HepG2 (cell line): Measurements from ENCODE around the gene MYO18A. TPM values are rescaled to one million over a fixed set of nuclear protein-coding genes. Genes with fewer than 3 reads are reported as not detected.
A peak's percentile ranks its signal among the peaks of the same experiment; 100 is the strongest.

Experiments
- CREM ChIP-seq, 2 experiments: sonication (generic) in 1 of 2; formaldehyde crosslinking in 1 of 2; IDR thresholded peaks; 2 replicates each; pipeline versions ENCODE4 v1.4.0 to v1.6.1; 2016 to 2020; ENCODE audit warnings: antibody characterized with exemption in 1 of 2, mild to moderate bottlenecking in 1 of 2, missing genetic modification reagents in 1 of 2
- GATAD2A ChIP-seq: IDR thresholded peaks from 2 replicates; pipeline ENCODE4 v1.6.1; 2016
- HMG20A ChIP-seq: IDR thresholded peaks from 2 replicates; pipeline ENCODE4 v1.6.1; 2016; ENCODE audit warnings: borderline replicate concordance
- HOXA9 ChIP-seq: sonication (generic); formaldehyde crosslinking; IDR thresholded peaks from 2 replicates; pipeline ENCODE4 v1.8.1; 2022; ENCODE audit warnings: missing genetic modification reagents, mild to moderate bottlenecking, moderate library complexity, borderline replicate concordance
- NFE2L2 ChIP-seq: fragments of 150-350 bp; IDR thresholded peaks from 2 replicates; pipeline ENCODE4 v1.6.1; 2014; ENCODE audit warnings: low read length
- NPAS2 ChIP-seq: sonication (generic); formaldehyde crosslinking; IDR thresholded peaks from 2 replicates; pipeline ENCODE4 v1.8.0; 2022; ENCODE audit warnings: mild to moderate bottlenecking, missing genetic modification reagents, borderline replicate concordance
- NR2F1 ChIP-seq, 2 experiments: fragments of 450-650 bp in 1 of 2; formaldehyde crosslinking in 1 of 2; IDR thresholded peaks; 2 replicates each; pipeline versions ENCODE4 v1.5.0 to v1.6.1; 2016 to 2020; ENCODE audit warnings: mild to moderate bottlenecking in 1 of 2, missing compliant biosample characterization in 1 of 2, missing genetic modification reagents in 1 of 2, moderate library complexity in 1 of 2
- NR2F6 ChIP-seq, 2 experiments: IDR thresholded peaks; 2 replicates each; pipeline ENCODE4 v1.6.1; 2016; ENCODE audit warnings: antibody characterized with exemption in 1 of 2, mild to moderate bottlenecking in 1 of 2
- RARA ChIP-seq: IDR thresholded peaks from 2 replicates; pipeline ENCODE4 v1.6.1; 2016; ENCODE audit warnings: missing genetic modification reagents, missing compliant biosample characterization
- RNF2 ChIP-seq: fragments of 450-650 bp; conservative IDR thresholded peaks from 2 replicates; pipeline ENCODE4 v1.6.1; 2016; ENCODE audit warnings: low read depth
- SNRNP70 ChIP-seq: fragments of 200-400 bp; formaldehyde crosslinking; IDR thresholded peaks from 2 replicates; pipeline ENCODE4 v1.6.1; 2017; ENCODE audit warnings: mild to moderate bottlenecking, low read depth, low read length, moderate library complexity
- ZNF235 ChIP-seq: sonication (generic); formaldehyde crosslinking; IDR thresholded peaks from 2 replicates; pipeline ENCODE4 v1.8.1; 2023; ENCODE audit warnings: mild to moderate bottlenecking, missing genetic modification reagents, borderline replicate concordance
- ZNF382 ChIP-seq: sonication (generic); formaldehyde crosslinking; IDR thresholded peaks from 2 replicates; pipeline ENCODE4 v1.5.0; 2020; ENCODE audit warnings: missing genetic modification reagents, mild to moderate bottlenecking, borderline replicate concordance
- ZNF780A ChIP-seq: sonication (generic); formaldehyde crosslinking; IDR thresholded peaks from 2 replicates; pipeline ENCODE4 v1.8.0; 2022; ENCODE audit warnings: mild to moderate bottlenecking, missing genetic modification reagents, moderate library complexity
- ZSCAN22 ChIP-seq: sonication (generic); formaldehyde crosslinking; IDR thresholded peaks from 2 replicates; pipeline ENCODE4 v1.4.0; 2020; ENCODE audit warnings: mild to moderate bottlenecking, missing genetic modification reagents
- ZZZ3 ChIP-seq: sonication (generic); formaldehyde crosslinking; IDR thresholded peaks from 2 replicates; pipeline ENCODE4 v1.4.0; 2020; ENCODE audit warnings: missing genetic modification reagents, mild to moderate bottlenecking, borderline replicate concordance
- polyA plus RNA-seq, 8 experiments: library from polyadenylated mRNA; depleted of rRNA in 3 of 8; stranded (reverse) in 7 of 8; unstranded in 1 of 8; fragments of >200 nt; fragmentation: Illumina TruSeq in 4 of 8; extraction: Trizol in 4 of 8; gene quantifications; 2 replicates each; pipeline versions ENCODE4 v1.2.1 to v1.2.3, GENCODE V29; 2011 to 2016; ENCODE audit warnings: low read depth in 4 of 8, missing spikeins in 1 of 8, mixed read lengths in 1 of 8; ENCODE audit not compliant: insufficient read depth in 1 of 8
- total RNA-seq, 5 experiments: library from RNA; depleted of rRNA; stranded (reverse); fragments of >200 nt; fragmentation: Illumina TruSeq; extraction: Trizol; gene quantifications; 2 replicates each; pipeline ENCODE4 v1.2.3, GENCODE V29; 2016; ENCODE audit warnings: low read depth in 1 of 5
- TF ChIP-seq, protein P1 (sequence below): IDR thresholded peaks from 2 replicates; pipeline ENCODE4 v1.4.0; 2020; ENCODE audit warnings: mild to moderate bottlenecking, missing genetic modification reagents
- TF ChIP-seq, protein P2 (sequence below): sonication (generic); formaldehyde crosslinking; IDR thresholded peaks from 2 replicates; pipeline ENCODE4 v1.4.0; 2020; ENCODE audit warnings: low read depth, mild to moderate bottlenecking, missing genetic modification reagents
- TF ChIP-seq, protein P3 (sequence below): sonication (generic); formaldehyde crosslinking; conservative IDR thresholded peaks from 2 replicates; pipeline ENCODE4 v1.4.0; 2020; ENCODE audit warnings: mild to moderate bottlenecking, missing genetic modification reagents, moderate library complexity
- TF ChIP-seq, protein P4 (sequence below): sonication (generic); formaldehyde crosslinking; IDR thresholded peaks from 2 replicates; pipeline ENCODE4 v1.4.0; 2020; ENCODE audit warnings: mild to moderate bottlenecking, missing genetic modification reagents

The MYO18A gene
- total and polyA plus RNA-seq, 2 of the 13 experiments (the other 11 are each of a cell fraction or from before 2014, with no cell fraction given) = 16.8 to 24.8 TPM

GRCh38 chr17:29147682-29148081 lies 32.5 kb downstream of the MYO18A start (continued):
- TF ChIP-seq, protein P1, sequence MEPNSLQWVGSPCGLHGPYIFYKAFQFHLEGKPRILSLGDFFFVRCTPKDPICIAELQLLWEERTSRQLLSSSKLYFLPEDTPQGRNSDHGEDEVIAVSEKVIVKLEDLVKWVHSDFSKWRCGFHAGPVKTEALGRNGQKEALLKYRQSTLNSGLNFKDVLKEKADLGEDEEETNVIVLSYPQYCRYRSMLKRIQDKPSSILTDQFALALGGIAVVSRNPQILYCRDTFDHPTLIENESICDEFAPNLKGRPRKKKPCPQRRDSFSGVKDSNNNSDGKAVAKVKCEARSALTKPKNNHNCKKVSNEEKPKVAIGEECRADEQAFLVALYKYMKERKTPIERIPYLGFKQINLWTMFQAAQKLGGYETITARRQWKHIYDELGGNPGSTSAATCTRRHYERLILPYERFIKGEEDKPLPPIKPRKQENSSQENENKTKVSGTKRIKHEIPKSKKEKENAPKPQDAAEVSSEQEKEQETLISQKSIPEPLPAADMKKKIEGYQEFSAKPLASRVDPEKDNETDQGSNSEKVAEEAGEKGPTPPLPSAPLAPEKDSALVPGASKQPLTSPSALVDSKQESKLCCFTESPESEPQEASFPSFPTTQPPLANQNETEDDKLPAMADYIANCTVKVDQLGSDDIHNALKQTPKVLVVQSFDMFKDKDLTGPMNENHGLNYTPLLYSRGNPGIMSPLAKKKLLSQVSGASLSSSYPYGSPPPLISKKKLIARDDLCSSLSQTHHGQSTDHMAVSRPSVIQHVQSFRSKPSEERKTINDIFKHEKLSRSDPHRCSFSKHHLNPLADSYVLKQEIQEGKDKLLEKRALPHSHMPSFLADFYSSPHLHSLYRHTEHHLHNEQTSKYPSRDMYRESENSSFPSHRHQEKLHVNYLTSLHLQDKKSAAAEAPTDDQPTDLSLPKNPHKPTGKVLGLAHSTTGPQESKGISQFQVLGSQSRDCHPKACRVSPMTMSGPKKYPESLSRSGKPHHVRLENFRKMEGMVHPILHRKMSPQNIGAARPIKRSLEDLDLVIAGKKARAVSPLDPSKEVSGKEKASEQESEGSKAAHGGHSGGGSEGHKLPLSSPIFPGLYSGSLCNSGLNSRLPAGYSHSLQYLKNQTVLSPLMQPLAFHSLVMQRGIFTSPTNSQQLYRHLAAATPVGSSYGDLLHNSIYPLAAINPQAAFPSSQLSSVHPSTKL (CRISPR knock-in tag) = 0 out of 2 replicates have a peak, but pooled peaks have one; percentile 30
- peak; percentile 27; the same call in 1 of the 2 replicates for TF ChIP-seq CREM (IDR thresholded peaks at IDR 0.05)
- TF ChIP-seq CREM (CRISPR knock-in tag; IDR thresholded peaks at IDR 0.05) = no peak
- TF ChIP-seq ZNF780A (CRISPR knock-in tag) = no peak
- peak; percentile 43 for TF ChIP-seq GATAD2A (CRISPR knock-in tag)
- TF ChIP-seq, protein P2, sequence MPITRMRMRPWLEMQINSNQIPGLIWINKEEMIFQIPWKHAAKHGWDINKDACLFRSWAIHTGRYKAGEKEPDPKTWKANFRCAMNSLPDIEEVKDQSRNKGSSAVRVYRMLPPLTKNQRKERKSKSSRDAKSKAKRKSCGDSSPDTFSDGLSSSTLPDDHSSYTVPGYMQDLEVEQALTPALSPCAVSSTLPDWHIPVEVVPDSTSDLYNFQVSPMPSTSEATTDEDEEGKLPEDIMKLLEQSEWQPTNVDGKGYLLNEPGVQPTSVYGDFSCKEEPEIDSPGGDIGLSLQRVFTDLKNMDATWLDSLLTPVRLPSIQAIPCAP (CRISPR knock-in tag) = no peak
- TF ChIP-seq, protein P3, sequence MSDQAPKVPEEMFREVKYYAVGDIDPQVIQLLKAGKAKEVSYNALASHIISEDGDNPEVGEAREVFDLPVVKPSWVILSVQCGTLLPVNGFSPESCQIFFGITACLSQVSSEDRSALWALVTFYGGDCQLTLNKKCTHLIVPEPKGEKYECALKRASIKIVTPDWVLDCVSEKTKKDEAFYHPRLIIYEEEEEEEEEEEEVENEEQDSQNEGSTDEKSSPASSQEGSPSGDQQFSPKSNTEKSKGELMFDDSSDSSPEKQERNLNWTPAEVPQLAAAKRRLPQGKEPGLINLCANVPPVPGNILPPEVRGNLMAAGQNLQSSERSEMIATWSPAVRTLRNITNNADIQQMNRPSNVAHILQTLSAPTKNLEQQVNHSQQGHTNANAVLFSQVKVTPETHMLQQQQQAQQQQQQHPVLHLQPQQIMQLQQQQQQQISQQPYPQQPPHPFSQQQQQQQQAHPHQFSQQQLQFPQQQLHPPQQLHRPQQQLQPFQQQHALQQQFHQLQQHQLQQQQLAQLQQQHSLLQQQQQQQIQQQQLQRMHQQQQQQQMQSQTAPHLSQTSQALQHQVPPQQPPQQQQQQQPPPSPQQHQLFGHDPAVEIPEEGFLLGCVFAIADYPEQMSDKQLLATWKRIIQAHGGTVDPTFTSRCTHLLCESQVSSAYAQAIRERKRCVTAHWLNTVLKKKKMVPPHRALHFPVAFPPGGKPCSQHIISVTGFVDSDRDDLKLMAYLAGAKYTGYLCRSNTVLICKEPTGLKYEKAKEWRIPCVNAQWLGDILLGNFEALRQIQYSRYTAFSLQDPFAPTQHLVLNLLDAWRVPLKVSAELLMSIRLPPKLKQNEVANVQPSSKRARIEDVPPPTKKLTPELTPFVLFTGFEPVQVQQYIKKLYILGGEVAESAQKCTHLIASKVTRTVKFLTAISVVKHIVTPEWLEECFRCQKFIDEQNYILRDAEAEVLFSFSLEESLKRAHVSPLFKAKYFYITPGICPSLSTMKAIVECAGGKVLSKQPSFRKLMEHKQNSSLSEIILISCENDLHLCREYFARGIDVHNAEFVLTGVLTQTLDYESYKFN (CRISPR knock-in tag) = peak; percentile 74; the same call in 1 of the 2 replicates
- no peak for TF ChIP-seq NFE2L2
- no peak for TF ChIP-seq NPAS2 (CRISPR knock-in tag)
- TF ChIP-seq ZZZ3 = no peak
- no peak for TF ChIP-seq HOXA9 (CRISPR knock-in tag)
- TF ChIP-seq HMG20A (CRISPR knock-in tag) = peak; percentile 14; the same call in 1 of the 2 replicates
- no peak for TF ChIP-seq ZSCAN22 (CRISPR knock-in tag)
- TF ChIP-seq NR2F1 (CRISPR knock-in tag; IDR thresholded peaks at IDR 0.05) = 0 out of 4 replicates have a peak, but pooled peaks of 1 of the 2 experiments have one; percentile 10
- TF ChIP-seq, protein P4, sequence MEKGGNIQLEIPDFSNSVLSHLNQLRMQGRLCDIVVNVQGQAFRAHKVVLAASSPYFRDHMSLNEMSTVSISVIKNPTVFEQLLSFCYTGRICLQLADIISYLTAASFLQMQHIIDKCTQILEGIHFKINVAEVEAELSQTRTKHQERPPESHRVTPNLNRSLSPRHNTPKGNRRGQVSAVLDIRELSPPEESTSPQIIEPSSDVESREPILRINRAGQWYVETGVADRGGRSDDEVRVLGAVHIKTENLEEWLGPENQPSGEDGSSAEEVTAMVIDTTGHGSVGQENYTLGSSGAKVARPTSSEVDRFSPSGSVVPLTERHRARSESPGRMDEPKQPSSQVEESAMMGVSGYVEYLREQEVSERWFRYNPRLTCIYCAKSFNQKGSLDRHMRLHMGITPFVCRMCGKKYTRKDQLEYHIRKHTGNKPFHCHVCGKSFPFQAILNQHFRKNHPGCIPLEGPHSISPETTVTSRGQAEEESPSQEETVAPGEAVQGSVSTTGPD (CRISPR knock-in tag) = 0 out of 2 replicates have a peak, but pooled peaks have one; percentile 27
- no peak for TF ChIP-seq SNRNP70
- TF ChIP-seq RNF2 = no peak
- TF ChIP-seq ZNF382 (CRISPR knock-in tag) = no peak
- no peak for TF ChIP-seq ZNF235 (CRISPR knock-in tag)
- TF ChIP-seq NR2F6 (IDR thresholded peaks at IDR 0.05) = peak; percentile 55
- TF ChIP-seq NR2F6 (CRISPR knock-in tag; IDR thresholded peaks at IDR 0.05) = no peak
- peak; percentile 54 for TF ChIP-seq RARA (CRISPR knock-in tag)
